Stimulated activated CD8-positive, alpha-beta memory T cell treated with anti-CD3 and anti-CD28 coated beads, Interleukin-12 subunit alpha, Interleukin-12 subunit beta, amount 100 ng/mL, for 1 hour (primary cell): ENCODE measurements around the gene GRIN2D.
A peak's percentile ranks its signal among the peaks of the same experiment; 100 is the strongest.

ENCODE experiments used
- DNase-seq: peaks from one replicate; pipeline ENCODE4 v3.0.0-alpha.2; 2020; ENCODE audit warnings: low read depth

GRIN2D gene

GRCh38 chr19:48398102-48398374 is 4.6 kb downstream of the GRIN2D start:
- DNase-seq = no peak

GRCh38 chr19:48398375-48399235 is 5.1 kb downstream of the GRIN2D start:
- peak; percentile 67 for DNase-seq

DNA sequence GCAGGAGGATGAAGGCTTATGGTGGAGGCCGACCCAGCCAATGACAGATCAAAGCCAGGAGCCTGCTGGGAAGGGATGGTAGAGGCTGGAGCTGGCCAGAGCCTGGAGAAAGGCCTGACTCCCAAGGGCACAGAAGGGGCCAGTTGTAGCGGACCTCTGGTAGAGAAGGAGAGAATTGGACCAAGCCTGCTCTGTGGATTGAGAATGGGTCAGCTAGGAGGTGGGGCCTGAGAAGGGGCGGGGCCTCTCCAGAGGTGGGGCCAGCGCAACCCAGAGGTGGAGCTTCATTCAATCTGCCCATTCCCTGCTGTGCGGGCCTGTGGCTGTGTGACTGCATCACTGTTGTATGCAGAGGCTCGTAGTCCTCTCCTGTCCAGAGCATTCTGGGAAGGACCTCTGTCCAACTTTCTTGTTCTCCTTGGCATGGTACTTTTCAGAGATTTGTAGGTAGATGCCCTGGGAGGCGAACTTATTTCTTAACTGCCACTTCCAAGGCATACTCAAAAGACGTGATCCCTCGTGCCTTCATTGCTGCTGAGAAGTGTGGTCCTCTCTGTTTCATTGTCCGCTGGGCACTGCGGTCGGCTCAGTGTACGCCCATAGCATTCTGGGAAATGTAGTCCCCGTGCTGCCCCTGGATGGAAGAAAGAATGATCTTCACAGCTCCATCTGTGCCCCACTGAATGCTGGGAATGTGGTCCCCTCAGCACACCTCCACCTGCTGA is 6.7 kb downstream of the GRIN2D start:
- no peak for DNase-seq

DNA sequence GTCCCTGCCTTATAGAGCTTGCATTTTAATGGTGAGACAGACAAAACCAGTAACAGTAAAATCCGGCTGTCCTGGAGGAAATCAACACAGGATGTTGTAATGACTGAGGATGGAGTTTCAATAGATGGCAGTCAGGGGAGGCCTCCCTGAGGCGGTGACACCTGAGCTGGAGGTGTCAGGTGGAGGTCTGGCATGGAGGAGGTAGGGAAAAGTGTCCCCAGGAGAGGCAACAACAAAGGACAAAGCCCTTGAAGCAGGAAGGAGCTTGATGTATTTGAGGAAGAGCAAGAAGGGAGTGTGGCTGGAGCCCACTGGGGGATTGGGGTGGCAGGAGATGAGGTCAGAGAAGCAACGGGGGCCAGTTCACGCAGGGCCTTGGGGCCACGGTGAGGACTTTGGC is 7.8 kb downstream of the GRIN2D start:
- DNase-seq = no peak

DNA sequence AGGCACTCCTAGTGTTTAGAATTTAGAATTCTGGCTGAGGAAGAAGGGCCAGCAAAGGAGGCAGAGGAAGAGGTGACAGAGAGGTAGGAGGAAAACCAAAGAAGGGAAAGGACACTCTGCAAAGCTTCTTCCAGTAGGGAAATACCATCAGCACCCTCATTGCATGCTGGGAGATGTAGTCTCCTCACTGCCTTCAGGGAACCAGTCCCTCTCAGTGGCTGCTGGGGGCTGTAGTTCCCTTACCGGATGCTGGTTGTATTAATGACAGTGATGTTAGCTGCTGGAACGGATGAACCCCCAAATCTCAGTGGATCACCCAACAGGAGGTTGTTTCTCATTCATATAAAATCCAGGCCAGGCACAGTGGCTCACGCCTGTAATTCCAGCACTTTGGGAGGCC is 10.1 kb downstream of the GRIN2D start:
- DNase-seq = no peak

GRCh38 chr19:48405010-48405659 is 11.7 kb downstream of the GRIN2D start:
- no peak for DNase-seq

GRCh38 chr19:48405850-48406249 is 12.4 kb downstream of the GRIN2D start:
- DNase-seq = no peak

- no peak for DNase-seq
Measured at GRCh38 chr19:48413879-48414587, 20.6 kb downstream of the GRIN2D start.

GRCh38 chr19:48415395-48415794 is 21.9 kb downstream of the GRIN2D start:
- peak; percentile 41 for DNase-seq

DNA sequence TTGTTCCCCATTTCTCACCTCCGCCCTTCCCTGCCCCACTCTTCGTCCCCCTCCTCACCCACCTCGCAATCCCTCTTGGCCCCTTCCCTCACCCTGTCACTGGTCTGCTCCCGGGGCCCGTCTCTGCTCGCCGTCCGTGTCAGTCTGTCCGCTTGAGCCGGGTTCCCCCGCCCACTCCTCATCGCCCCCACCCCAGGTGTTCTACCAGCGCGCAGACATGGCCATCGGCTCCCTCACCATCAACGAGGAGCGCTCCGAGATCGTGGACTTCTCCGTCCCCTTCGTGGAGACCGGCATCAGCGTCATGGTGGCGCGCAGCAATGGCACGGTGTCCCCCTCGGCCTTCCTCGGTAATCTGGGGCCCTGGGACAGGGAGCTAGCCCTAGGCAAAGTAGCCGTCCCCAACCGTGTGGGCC is 22.3 kb downstream of the GRIN2D start:
- DNase-seq = no peak

DNA sequence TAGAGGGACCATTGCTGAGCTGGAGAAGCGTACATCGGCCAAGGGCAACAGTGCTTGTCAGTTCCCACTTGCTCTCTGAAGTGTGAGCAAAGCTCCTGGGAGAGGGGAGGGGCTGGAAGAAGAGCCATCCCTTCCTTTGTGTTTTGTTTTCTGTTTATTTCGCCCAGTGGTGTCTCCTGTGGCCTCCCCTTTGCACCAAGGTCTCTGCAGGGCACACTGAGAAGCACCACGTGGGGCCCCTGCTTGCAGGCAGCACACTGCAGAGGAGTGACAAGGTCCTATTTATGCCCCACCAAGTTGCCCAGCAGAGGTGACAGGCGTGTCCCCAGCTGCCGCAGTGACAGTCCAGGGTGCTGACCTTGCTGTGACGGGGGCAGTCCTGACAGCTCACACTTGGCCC is 24.0 kb downstream of the GRIN2D start:
- no peak for DNase-seq

DNA sequence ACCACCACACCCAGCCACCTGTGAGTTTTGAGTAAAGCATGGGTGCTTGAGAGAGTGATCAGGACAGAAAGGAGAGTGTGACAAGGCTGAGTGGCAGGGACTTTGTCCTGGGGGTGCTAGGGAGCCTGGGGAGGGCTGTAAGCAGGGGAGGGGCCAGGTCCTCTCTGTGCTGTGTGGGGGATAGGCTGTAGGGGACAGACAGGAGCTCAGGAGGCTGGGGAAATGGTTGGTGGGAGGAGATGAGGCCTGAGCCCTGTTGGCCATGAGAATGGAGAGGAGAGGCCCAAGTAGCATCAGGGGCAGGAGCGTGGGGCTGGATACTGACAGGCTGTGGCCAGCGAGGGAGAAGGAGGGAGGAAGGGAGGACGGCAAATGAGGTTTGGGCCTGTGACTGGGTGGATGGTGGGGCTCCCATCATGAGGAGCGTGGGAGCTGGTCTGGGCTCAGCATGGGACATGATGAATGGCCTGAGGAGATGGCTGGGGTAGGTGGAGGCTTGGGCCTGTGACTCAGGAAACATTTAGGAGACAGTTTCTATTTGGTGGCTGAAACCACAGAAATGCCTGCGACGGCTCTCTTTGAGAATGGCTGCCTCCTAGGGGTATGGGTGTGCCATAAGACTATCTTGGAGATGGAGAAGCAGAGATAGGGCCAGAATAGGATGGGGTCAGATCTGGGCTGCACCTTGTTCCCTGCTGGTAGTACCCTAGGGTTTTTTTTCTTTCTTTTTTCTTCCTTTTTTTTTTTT is 25.0 kb downstream of the GRIN2D start:
- no peak for DNase-seq

DNA sequence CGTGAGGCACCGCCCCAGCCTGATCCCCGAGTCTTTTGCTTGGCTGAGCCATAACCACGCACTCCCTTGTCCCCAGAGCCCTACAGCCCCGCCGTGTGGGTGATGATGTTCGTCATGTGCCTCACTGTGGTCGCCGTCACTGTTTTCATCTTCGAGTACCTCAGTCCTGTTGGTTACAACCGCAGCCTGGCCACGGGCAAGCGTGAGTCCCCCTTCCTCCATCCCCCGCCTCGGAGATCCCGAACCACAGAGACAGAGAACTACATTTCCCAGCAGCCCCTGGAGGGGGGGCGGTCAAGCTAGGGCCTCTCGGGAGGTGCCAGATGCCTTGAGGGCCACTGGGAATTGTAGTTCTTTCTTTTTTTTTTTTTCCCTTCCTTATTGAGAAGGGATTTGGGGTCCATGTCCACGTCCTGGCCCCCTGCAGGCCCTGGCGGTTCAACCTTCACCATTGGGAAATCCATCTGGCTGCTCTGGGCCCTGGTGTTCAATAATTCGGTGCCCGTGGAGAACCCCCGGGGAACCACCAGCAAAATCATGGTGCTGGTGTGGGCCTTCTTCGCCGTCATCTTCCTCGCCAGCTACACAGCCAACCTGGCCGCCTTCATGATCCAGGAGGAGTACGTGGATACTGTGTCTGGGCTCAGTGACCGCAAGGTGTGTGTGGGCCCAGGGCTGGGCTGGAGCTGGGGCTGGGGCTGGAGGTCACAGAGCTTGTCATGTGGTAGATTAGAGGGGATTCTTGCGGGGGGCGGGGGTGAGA is 25.9 kb downstream of the GRIN2D start:
- no peak for DNase-seq

DNA sequence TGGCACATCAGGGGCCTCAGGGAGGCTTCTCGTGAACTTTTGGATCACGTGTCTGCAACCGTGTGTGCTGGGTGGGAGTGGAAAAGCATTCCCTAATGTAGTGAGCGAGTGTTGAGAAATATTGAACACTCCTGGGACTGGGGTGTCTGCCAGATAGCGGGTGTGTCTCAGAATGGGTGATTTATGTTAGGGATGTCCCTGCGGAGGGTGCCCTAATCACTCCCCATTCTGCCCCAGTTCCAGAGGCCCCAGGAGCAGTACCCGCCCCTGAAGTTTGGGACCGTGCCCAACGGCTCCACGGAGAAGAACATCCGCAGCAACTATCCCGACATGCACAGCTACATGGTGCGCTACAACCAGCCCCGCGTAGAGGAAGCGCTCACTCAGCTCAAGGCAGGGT is 28.1 kb downstream of the GRIN2D start:
- DNase-seq = no peak

DNA sequence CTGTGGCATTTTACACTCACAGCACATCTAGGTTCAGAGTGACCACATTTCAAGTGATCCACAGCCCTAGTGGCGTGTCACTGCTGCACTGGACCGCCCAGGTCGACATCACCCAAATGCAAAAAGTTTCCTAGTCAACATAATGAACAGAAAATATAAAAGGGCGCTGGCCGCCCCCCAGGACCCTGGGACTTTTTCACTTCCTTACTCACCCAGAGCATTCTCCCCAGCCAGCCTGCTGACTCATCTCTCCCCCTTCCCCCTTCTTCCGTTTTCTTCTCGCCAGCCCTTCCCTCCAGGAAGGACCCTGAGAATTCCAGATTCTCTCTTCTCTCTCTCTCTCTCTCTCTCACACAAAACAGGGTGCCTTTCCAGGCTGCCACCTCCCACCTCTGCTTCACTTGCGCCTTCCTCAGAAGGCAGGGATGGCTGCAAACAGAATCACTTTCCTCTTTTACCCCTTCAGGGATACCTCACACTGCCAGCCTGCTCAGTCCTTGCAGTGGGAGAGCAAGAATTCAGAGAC is 31.3 kb downstream of the GRIN2D start:
- DNase-seq = no peak

DNA sequence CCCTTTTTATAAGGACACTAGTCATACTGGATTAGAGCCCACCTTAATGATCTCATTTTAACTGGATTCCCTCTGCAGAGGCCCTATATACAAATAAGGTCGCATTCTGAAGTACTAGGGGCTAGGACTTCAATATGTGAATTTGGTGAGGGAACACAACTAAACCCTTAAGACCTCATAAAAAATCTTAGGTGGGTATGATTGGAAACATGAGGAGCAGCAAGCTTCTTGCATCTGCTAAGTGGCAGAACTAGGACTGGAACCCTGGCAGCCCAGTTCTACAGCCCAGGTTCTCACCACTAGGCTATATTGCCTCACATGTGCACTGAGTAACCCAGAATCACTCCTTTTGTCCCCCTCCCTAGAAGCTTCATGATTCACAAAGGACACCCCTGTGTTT is 35.2 kb downstream of the GRIN2D start:
- DNase-seq = no peak

DNA sequence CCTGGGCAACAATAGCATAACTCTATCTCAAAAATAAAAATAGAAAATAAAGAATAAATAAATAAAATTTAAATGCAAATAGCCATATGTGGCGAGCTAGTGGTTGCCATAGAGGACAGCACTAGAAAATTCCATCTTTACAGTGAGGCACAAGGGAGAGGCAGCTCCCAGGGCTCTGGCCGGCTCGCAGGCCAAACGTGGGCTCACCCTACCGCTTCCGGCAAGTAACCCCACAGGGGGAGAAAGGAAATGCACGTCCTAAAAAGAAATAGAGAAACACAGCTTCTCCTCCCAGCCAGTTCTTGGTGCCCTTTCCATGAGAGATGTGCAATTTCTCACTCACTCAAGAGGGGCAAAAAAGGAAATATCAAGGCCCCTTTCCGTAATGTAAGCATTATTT is 39.9 kb downstream of the GRIN2D start:
- DNase-seq = no peak

DNA sequence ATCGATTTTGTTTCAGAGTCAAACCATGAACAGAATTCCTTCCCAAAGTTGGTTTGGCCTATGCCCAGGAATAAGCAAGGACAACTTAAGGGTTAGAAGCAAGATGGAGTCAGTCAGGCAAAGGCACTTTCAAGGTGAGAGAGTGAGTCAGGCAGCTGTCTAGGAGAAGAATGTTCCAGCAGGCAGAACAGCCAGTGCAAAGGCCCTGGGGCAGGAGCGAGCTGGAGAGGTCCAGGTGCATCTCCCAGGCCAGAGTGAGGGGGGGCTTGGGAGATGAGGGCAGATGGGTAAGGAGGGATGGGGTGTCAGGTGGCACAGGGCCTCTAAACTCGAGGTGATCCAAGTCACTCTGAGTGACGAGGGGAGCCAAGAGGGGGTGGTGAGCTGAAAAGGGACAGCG is 43.1 kb downstream of the GRIN2D start:
- DNase-seq = no peak

- DNase-seq = no peak
Measured at GRCh38 chr19:48441360-48442050, 48.0 kb downstream of the GRIN2D start.
